HG03432 (cell line): Measurements from ENCODE around the gene AUNIP.

Experiments
- ATAC-seq: cut with Tn5 transposase; IDR thresholded peaks from one replicate; pipeline ENCODE4 v1.9.1; 2021; ENCODE audit warnings: mild to moderate bottlenecking, moderate library complexity; ENCODE audit not compliant: unreplicated experiment

AUNIP gene

GRCh38 chr1:25811384-25812082, 47.7 kb downstream of the AUNIP start:
- ATAC-seq = no peak

GRCh38 chr1:25810341-25811299, 48.6 kb downstream of the AUNIP start:
- ATAC-seq = peak; percentile 48

- no peak for ATAC-seq
Observed at GRCh38 chr1:25809929-25810328, 49.3 kb downstream of the AUNIP start.

- ATAC-seq = no peak
Observed at GRCh38 chr1:25809283-25809926, 49.9 kb downstream of the AUNIP start.

- no peak for ATAC-seq
Observed at GRCh38 chr1:25808481-25809244, 50.6 kb downstream of the AUNIP start.

- ATAC-seq = no peak
Observed at GRCh38 chr1:25807480-25808390, 51.5 kb downstream of the AUNIP start.

GRCh38 chr1:25806418-25806817, 52.8 kb downstream of the AUNIP start:
- no peak for ATAC-seq

GRCh38 chr1:25805863-25806225, 53.4 kb downstream of the AUNIP start:
- ATAC-seq = no peak

- no peak for ATAC-seq
Observed at GRCh38 chr1:25804964-25805862, 54.0 kb downstream of the AUNIP start.

GRCh38 chr1:25804244-25804963, 54.9 kb downstream of the AUNIP start:
- ATAC-seq = no peak

GRCh38 chr1:25803368-25803767, 55.9 kb downstream of the AUNIP start:
- ATAC-seq = no peak

GRCh38 chr1:25802915-25803314, 56.3 kb downstream of the AUNIP start:
- ATAC-seq = no peak

- no peak for ATAC-seq
Observed at GRCh38 chr1:25800703-25801377, 58.4 kb downstream of the AUNIP start.

GRCh38 chr1:25799935-25800702, 59.1 kb downstream of the AUNIP start, which contains the start of gene SELENON:
Gene SELENON, plus strand, starts transcription at chr1:25800193. Its CDS starts 38 bp downstream, at chr1:25800231.
- no peak for ATAC-seq

- ATAC-seq = no peak
Observed at GRCh38 chr1:25799352-25799934, 59.8 kb downstream of the AUNIP start.

GRCh38 chr1:25798666-25799351, 60.4 kb downstream of the AUNIP start:
- no peak for ATAC-seq
